ENCODE measurements around the gene FZD7. TPM values are rescaled to one million over a fixed set of nuclear protein-coding genes. Genes with fewer than 3 reads are reported as not detected.

The FZD7 gene
- total RNA-seq, 4 donors from 2014 or later: 4.4 to 9.4 (median 6.4) TPM

DNA sequence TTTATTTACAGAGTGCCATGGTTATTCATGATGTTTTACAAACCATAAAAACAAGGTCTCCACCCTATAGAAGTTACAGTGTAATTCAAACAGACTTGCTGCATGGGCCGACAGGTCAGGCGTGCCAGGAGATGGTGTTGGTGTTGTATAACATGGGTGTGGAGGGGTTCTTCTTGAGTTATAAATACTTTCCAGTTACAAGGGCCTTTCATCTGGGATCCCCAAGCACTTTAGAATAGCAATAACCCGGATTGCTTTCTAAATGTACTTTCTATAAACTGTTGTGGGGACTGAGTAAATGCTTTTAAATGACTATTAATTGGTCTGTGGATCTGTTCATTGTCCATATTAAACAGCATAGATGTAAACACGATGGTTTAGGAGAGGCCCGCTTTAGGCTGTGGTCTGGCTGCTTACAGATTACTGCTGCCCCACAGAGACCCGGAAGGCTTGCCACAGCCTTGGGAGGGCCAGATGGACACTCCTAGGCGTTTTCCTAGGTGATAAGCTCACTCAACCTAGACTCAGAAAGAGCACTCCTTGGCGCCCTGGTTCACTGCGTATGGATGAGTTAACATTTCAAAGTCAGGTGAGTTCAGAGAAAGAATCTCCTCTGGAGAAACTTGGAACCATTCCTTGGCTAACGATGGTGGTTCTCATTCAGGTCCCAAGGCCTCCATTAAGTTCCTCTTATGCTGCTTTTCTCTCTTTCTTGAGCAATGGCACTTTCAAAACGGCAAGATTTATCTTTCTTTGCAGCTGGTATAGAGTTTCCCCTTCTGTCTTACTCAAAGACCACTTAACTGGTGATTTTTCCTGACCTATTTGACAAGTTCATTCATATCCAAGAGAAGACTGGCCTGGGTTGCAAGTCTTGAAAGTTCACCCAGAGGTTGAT, 35.8 kb downstream of the FZD7 start:
- H3K4me3 ChIP-seq: no peak overlapping the region
- DNase-seq (no peak), ATAC-seq (no peak)
- H3K36me3 ChIP-seq: no peaks in the 10 kb centered on the region
- H3K27ac ChIP-seq: no peak overlapping the region
- intact Hi-C loops (cut with DNase I; ENCODE audit: low total_unique reads): no loop called here
- H3K4me1 ChIP-seq: peaks cover 12 to 25% of the 10 kb centered on the region in 2 donors
- no peak for TF ChIP-seq POLR2A (IDR thresholded peaks at IDR 0.05)
- TF ChIP-seq CTCF (IDR thresholded peaks at IDR 0.05 in 4 of 5, conservative IDR thresholded peaks at IDR 0.05 in 1 of 5): no peak
- H3K27me3 ChIP-seq: no peaks in the 10 kb centered on the region
- H3K9me3 ChIP-seq: no peaks in the 10 kb centered on the region
- in situ Hi-C loops (cut with MboI; ENCODE audit: low sequenced_read_pairs in 4 of 4): no loop called here

GRCh38 chr2:202071107-202071506, 37.5 kb downstream of the FZD7 start:
- H3K27me3 ChIP-seq: no peaks in the 10 kb centered on the region
- H3K27ac ChIP-seq: no peak overlapping the region
- TF ChIP-seq CTCF (IDR thresholded peaks at IDR 0.05 in 4 of 5, conservative IDR thresholded peaks at IDR 0.05 in 1 of 5) (no peak), POLR2A (IDR thresholded peaks at IDR 0.05) (no peak)
- in situ Hi-C loops (cut with MboI; ENCODE audit: low sequenced_read_pairs in 4 of 4) (no loop called here), intact Hi-C loops (cut with DNase I; ENCODE audit: low total_unique reads) (no loop called here)
- no peaks in the 10 kb centered on the region for H3K36me3 ChIP-seq
- H3K4me1 ChIP-seq: peaks cover 8 to 19% of the 10 kb centered on the region in 2 donors
- H3K4me3 ChIP-seq: no peak overlapping the region
- H3K9me3 ChIP-seq: no peaks in the 10 kb centered on the region
- DNase-seq (no peak), ATAC-seq (no peak)

DNA sequence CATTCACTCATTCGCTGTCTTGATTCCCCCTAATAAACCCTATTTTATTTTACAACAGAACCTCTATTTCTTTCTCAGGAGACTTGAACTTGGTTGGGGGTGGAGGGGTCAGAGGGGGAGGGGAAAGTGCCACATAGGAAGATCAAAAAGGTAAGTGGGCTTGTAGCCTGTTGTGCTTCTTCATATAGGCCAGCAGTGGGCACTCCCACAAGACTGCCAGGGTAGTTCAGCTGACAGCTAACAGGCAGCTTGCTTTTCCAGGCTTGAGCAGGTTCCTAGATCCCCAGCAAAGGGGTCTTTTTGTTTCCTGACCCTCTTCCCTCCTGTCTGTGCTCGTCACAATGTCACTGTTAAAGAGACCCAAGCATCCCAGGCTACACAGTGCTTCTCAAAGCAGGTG, 38.6 kb downstream of the FZD7 start:
- intact Hi-C loops (cut with DNase I; ENCODE audit: low total_unique reads) (no loop called here), in situ Hi-C loops (cut with MboI; ENCODE audit: low sequenced_read_pairs in 4 of 4) (no loop called here)
- no peak overlapping the region for H3K27ac ChIP-seq
- no peak for ATAC-seq
- H3K4me3 ChIP-seq: no peak overlapping the region
- no peaks in the 10 kb centered on the region for H3K27me3 ChIP-seq
- no peak for DNase-seq
- no peaks in the 10 kb centered on the region for H3K9me3 ChIP-seq
- TF ChIP-seq POLR2A (IDR thresholded peaks at IDR 0.05): no peak
- no peak for TF ChIP-seq CTCF (IDR thresholded peaks at IDR 0.05 in 4 of 5, conservative IDR thresholded peaks at IDR 0.05 in 1 of 5)
- no peaks in the 10 kb centered on the region for H3K36me3 ChIP-seq
- H3K4me1 ChIP-seq: peaks cover 8 to 19% of the 10 kb centered on the region in 2 donors

GRCh38 chr2:202072737-202073401, 39.2 kb downstream of the FZD7 start, which contains the start of gene KIAA2012:
KIAA2012 (plus strand) TSS chr2:202073255; CDS start chr2:202073628, 373 bp downstream.
- intact Hi-C loops (cut with DNase I; ENCODE audit: low total_unique reads) (no loop called here), in situ Hi-C loops (cut with MboI; ENCODE audit: low sequenced_read_pairs in 4 of 4) (no loop called here)
- no peak for TF ChIP-seq CTCF (IDR thresholded peaks at IDR 0.05 in 4 of 5, conservative IDR thresholded peaks at IDR 0.05 in 1 of 5)
- no peak for TF ChIP-seq POLR2A (IDR thresholded peaks at IDR 0.05)
- Histone ChIP-seq H3K9me3 (no peaks in the 10 kb centered on the region), H3K4me1 (peaks cover 8 to 19% of the 10 kb centered on the region in 2 donors), H3K36me3 (no peaks in the 10 kb centered on the region), H3K4me3 (no peak within 1 kb of the TSS), H3K27ac (no peak within 1 kb of the TSS), H3K27me3 (no peaks in the 10 kb centered on the region)
- ATAC-seq: no peak
- DNase-seq: no peak

Data from gastrocnemius medialis (tissue), 4 donors.